Activated CD8-positive, alpha-beta memory T cell treated with anti-CD3 and anti-CD28 coated beads, Interleukin-2, amount 50 U/mL, for 4 hours (primary cell): ENCODE data around the gene GRB10.
"Not testable (repeated sequence)": the region's sequence is repeated elsewhere in the genome, so short reads cannot be mapped to it uniquely, and the experiment has no call there.

Experiments used
- DNase-seq: peaks from one replicate; pipeline ENCODE4 v3.0.0-alpha.2; 2020

GRB10 gene

DNA sequence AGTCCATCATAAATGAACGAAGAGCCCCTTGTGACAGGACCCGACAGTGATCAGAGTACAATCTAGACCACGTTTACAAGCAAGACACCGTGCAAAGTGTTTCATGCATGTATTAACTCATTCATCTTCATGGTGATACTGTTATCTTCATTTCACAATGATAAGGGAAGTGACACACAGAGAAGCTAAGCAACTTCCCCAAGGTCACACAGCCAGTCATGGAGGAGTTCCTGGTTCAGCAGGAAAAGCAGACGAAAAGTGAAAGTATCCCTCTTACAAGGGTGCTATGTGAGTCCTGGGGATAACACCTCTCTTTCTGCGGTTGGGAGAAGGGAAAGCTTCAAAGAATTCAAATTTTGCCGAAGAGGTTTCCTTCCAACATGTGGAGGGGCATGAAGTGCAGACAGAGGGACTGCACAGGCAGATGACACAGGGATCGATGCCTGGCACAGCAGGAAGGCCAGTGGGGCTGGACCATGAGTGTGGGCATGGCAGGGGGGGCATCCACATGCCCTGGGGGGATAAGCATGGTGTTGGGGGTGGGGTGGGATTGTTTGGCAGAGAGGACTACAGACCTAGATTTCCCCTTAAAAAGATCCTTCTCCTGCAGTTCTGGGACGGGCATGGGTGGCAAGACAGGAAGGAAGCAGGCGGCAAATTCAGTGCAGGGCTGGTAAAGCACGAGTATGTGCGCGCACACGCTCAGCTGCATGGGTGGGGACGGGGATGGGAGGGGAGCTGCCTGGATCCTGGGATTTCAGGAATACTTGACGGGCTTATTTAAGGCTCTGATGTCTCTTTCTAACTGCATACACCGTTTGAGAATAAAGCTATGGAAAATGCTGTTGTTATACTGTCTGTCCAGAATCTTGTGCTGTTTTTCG lies 184.0 kb downstream of the GRB10 start:
- DNase-seq, result no peak

- no peak for DNase-seq
Observed at GRCh38 chr7:50596484-50596883, 186.2 kb downstream of the GRB10 start.

- DNase-seq, result no peak
Observed at GRCh38 chr7:50595491-50596102, 187.1 kb downstream of the GRB10 start.

DNA sequence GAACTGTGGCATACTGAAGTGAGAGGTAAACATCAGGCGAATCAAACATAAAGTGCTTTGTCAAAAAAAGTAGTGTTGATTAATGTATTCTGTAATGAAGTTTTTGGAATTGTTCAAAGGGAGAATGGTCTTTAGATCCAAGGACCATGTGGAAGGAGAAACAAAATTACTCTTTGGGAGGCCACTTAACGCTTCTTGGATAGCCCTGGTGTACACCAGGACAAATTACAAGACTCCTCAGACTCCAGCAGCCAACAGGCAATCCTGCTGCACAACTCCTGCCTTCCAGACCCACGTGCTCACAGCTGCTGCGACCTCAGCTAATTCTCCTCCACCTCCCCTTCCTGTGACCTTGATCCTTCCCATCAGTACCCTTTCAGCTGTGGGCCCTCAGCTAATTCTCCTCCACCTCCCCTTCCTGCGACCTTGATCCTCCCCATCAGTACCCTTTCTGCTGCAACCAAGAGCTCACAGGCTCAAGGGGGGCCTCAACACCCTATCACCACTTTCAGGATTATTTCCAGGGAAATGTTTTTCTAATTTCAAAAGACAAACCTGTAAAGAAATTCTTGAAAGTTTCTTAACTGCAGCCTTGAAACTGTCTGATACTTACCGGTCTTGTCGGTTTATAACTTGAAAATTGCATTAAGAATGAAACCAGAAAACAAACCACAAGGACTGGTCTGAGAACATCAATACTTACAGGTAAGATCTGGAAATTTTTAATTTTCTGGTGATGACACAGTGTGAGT lies 187.8 kb downstream of the GRB10 start:
- DNase-seq, result no peak

- DNase-seq, result no peak
Observed at GRCh38 chr7:50594136-50594535, 188.6 kb downstream of the GRB10 start.

DNA sequence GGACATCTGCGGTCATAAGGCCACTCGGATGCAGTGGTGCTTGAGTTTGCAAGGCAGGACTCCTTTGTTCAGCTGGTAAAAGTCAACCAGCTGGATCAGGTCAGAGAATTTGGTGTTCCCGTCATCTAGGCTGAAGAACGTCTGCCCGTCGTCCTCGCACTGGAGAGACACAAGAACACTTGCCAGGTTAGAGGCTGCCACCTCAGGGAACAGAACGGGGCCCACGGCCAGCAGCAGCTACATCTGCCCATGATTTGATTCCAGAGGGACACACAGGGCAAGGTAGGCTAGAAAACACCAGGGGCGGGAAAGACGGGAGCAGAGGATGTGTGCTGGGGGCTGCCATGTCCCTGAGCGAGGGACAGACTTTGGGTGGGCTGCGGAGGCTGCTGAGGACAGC lies 189.8 kb downstream of the GRB10 start:
- DNase-seq, result no peak

DNA sequence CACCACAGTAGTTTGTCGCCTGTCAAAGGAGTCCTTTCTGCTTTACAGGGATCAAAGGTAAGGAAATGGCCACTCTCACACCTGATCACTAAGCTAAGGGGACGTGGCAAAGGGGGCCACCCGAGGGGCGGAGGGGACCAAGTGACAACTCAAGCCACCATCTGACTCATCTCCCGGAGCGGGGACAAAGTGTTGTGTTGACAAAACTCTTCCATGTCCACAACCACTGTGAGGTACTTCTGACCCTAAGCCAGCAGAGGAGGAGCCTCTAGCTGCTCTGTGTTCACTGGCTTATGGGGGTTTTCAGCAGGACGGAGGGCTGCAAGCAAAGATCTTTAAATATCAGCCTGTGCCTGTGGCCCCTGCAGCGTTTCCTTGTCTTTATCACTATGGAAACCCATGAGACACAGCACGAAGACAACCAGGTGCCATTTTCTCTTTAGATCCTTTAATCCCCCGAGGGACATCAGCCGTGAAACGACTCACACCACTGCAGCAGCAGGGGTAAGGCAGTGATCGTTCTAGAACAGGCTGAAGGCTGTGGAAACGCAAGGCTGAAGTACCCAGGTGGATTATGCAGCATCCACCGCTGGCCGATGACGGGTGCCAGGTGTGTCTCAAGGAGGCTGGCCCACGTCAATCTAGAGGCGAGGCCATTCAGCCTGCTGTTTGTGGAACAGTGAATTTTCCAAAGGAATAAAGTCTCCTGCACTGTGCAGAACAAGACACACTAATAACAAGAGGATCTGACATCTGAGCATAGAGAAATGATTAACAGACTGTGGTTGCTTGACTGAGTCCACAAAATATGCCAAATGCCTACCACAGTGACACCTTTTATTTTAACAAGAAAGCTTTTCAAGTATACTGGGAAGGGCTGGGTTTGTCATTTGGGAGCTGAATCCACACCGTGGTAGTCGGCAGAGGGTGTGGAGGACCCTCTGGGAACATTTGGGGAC lies 190.9 kb downstream of the GRB10 start:
- no peak for DNase-seq

DNA sequence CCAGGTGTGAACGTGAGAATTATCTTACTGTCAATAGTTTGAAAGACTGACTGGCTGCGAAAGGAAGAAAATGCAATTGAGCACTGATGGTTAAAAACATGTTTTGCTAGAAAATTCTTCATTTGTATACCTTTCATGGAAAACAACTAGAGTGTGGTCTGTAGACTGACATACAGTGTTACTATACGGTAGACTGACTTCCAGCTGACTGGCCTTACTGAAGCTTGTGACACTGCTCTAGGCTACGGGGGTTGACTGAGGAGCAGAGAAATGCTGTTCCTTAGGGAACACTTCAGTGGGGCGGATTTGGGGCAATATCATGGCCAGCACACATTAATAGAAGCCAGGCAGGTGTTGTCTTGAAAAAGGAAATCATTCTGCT lies 191.6 kb downstream of the GRB10 start:
- DNase-seq, result no peak

DNA sequence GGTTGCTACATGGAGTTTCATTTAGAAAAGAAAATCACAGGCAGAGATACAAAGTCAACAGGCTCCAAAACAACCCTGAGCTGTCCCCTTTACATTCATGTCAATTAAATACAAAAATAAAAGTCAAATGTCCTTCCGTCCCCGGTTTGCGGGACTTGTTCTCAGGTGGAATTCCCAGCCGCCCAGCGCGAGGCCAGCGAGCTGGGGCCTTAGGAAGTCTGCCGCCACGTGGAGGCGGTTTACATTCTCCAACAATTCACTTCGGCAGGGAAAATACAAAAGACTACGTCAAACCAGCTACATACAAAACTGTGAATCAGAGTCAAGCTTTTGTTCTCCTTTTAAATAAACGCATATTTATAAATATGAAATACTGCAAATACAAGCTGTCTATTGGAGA lies 192.2 kb downstream of the GRB10 start:
- no peak for DNase-seq

DNA sequence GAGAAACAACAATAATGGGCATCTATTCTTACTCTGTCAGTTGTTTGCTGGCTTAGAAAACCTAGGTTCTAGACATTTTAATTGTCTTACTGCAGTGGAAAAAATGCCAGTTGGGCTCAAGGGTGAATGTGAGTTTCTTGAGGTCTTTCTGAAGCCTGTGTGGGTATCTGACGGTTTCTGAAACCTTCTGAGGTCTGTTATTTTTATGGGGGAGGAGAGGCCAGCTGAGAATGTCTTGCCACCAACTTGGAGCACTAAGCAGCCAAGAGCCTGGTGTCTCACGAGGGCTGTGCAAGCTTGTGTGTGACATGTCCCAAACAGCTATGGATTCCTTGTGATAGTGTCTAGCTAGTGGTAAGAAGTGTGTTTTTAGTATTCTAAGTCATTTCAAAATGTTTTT lies 193.3 kb downstream of the GRB10 start:
- no peak for DNase-seq

GRCh38 chr7:50588937-50589336 lies 193.8 kb downstream of the GRB10 start:
- DNase-seq, result no peak

- no peak for DNase-seq
Observed at GRCh38 chr7:50587737-50588136, 195.0 kb downstream of the GRB10 start.

DNA sequence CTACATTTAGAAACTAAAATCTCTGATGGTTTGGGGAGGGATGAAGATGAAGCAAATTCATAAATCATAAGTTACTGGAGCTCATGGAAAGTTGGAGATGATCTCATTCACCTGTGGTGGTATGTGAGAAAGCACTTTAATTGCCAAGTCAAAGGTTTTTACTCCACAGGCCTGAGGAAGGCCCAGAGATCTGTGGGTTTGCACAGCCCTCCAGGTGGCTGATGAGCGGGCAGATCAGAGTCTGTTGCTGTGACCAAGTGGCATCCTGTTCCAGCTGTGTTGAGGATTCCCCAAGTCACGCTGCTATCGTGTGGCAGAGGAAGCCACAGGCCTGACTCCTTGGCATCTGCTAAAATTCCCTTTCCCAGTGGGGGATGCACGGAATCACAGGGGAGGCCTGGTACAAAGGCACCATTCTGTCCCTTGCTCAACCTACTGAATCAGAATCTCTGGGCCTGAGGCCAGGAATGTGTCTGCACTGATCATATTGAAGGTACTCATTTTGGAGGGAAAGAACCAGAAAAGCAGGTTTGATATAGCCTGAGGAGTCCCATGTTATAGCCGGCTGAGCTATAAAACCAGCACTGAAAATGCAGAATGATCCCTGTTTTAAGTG lies 197.8 kb downstream of the GRB10 start:
- no peak for DNase-seq

GRCh38 chr7:50584386-50584785 lies 198.3 kb downstream of the GRB10 start:
- DNase-seq, result no peak

DNA sequence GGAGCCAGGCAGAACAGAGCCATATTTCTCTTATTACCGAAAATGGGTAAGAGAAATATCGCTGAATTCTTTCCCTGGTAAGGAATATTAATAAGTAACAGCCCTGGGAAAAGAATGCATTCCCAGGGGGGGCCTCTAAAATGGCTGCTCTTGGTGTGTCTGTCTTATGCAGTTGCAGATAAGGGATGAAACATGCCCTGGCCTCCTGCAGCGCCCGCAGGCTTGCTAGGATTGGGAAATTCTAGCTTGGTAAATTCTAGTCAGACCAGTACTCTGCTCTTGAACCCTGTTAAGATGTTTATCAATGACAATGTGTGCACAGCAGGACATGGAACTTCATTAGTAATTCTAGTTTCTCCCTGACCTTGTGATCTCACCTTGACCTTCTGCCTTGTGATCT lies 199.4 kb downstream of the GRB10 start:
- DNase-seq, result not testable (repeated sequence)

GRCh38 chr7:50582271-50582670 lies 200.4 kb downstream of the GRB10 start:
- DNase-seq, result not testable (repeated sequence)

DNA sequence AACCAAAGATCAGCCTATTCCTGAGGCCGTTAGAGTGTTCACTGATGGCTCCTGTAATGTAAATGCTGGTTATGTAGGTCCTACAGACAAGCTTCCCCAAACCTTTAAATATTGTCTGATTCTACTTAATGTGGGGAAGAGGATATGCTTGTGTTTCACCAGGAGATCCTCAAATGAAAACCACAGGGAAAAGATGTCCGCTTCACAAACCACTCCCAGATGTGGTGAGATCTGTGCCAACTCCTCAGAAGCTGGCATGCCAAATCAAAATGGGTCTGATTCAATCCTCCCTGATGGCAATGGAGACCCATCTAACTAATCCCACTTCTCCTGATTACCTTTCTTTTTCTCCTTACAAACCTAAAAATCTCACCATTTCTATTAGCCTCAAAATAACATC lies 202.0 kb downstream of the GRB10 start:
- not testable (repeated sequence) for DNase-seq

DNA sequence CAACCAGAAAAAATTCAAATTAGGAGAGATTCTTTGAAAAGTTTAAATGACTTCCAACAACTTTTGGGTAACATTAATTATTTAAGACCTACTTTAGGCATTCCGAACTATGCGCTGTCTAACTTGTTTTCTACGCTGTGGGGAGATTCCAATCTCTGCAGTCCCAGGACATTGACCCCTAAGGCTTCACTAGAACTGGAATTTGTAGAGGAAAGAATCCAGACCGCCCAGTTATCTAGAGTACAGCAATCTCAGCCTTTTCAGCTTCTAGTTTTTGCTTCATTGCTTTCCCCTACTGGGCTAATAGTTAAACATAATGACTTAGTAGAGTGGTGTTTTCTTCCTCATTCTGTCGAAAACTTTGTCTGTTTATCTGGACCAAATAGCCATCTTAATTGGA lies 202.6 kb downstream of the GRB10 start:
- DNase-seq, result no peak

- DNase-seq, result not testable (repeated sequence)
Observed at GRCh38 chr7:50578105-50578504, 204.6 kb downstream of the GRB10 start.

- DNase-seq, result no peak
Observed at GRCh38 chr7:50577569-50577968, 205.1 kb downstream of the GRB10 start.

DNA sequence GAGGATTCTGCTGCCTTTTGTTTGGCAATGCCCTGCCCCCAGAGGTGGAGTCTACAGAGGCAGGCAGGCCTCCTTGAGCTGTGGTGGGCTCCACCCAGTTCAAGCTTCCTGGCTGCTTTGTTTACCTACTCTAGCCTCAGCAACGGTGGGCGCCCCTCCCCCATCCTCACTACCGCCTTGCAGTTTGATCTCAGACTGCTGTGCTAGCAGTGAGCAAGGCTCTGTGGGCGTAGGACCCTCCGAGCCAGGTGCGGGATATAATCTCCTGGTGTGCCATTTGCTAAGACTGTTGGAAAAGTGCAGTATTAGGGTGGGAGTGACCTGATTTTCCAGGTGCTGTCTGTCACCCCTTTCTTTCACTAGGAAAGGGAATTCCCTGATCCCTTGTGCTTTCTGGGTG lies 206.3 kb downstream of the GRB10 start:
- not testable (repeated sequence) for DNase-seq

- DNase-seq, result no peak
Observed at GRCh38 chr7:50567715-50568261, 214.9 kb downstream of the GRB10 start.
